HG03439 (cell line): Measurements from ENCODE around the gene GBGT1.
"Not testable (repeated sequence)": the region's sequence is repeated elsewhere in the genome, so short reads cannot be mapped to it uniquely, and the experiment has no call there.

Experiments used
- ATAC-seq: cut with Tn5 transposase; IDR thresholded peaks from one replicate; pipeline ENCODE4 v1.9.1; 2021; ENCODE audit warnings: mild to moderate bottlenecking, moderate library complexity; ENCODE audit not compliant: unreplicated experiment

GBGT1 gene

GRCh38 chr9:133199648-133200321 is 36.1 kb upstream of the GBGT1 start:
- no peak for ATAC-seq

- ATAC-seq: no peak
Observed at GRCh38 chr9:133195029-133195428, 31.3 kb upstream of the GBGT1 start.

- no peak for ATAC-seq
Observed at GRCh38 chr9:133194597-133194996, 30.9 kb upstream of the GBGT1 start.

- ATAC-seq: no peak
Observed at GRCh38 chr9:133191989-133192388, 28.3 kb upstream of the GBGT1 start.

GRCh38 chr9:133189826-133190225 is 26.1 kb upstream of the GBGT1 start:
- ATAC-seq: no peak

GRCh38 chr9:133188843-133189180 is 25.1 kb upstream of the GBGT1 start:
- ATAC-seq: no peak

GRCh38 chr9:133188006-133188842 is 24.5 kb upstream of the GBGT1 start:
- ATAC-seq: no peak

- no peak for ATAC-seq
Observed at GRCh38 chr9:133187561-133188005, 23.9 kb upstream of the GBGT1 start.

GRCh38 chr9:133186736-133187135 is 23.0 kb upstream of the GBGT1 start:
- no peak for ATAC-seq

GRCh38 chr9:133184971-133185370 is 21.3 kb upstream of the GBGT1 start:
- ATAC-seq: no peak

GRCh38 chr9:133182151-133182550 is 18.4 kb upstream of the GBGT1 start:
- ATAC-seq: no peak

- no peak for ATAC-seq
Observed at GRCh38 chr9:133181561-133181960, 17.8 kb upstream of the GBGT1 start.

GRCh38 chr9:133180953-133181352 is 17.2 kb upstream of the GBGT1 start:
- ATAC-seq: no peak

- no peak for ATAC-seq
Observed at GRCh38 chr9:133173056-133173455, 9.3 kb upstream of the GBGT1 start.

GRCh38 chr9:133171161-133171961 is 7.6 kb upstream of the GBGT1 start:
- ATAC-seq: no peak

GRCh38 chr9:133170716-133171115 is 7.0 kb upstream of the GBGT1 start:
- ATAC-seq: no peak

GRCh38 chr9:133169687-133170086 is 6.0 kb upstream of the GBGT1 start:
- ATAC-seq: not testable (repeated sequence)

- ATAC-seq: no peak
Observed at GRCh38 chr9:133169102-133169501, 5.4 kb upstream of the GBGT1 start.

GRCh38 chr9:133168432-133168831 is 4.7 kb upstream of the GBGT1 start:
- no peak for ATAC-seq

- no peak for ATAC-seq
Observed at GRCh38 chr9:133167769-133168168, 4.1 kb upstream of the GBGT1 start.

- no peak for ATAC-seq
Observed at GRCh38 chr9:133167096-133167730, 3.5 kb upstream of the GBGT1 start.
